G401 (cell line): ENCODE data around the gene SMIM20. TPM values are rescaled to one million over a fixed set of nuclear protein-coding genes. Genes with fewer than 3 reads are reported as not detected.
A peak's percentile ranks its signal among the peaks of the same experiment; 100 is the strongest.
"Not testable (repeated sequence)": the region's sequence is repeated elsewhere in the genome, so short reads cannot be mapped to it uniquely, and the experiment has no call there.

Source experiments
- DNase-seq: peaks from one replicate; pipeline ENCODE4 v3.0.0-alpha.2; 2015; ENCODE audit warnings: low spot score
- in situ Hi-C: cut with HindIII; loops from 2 replicates; pipeline ENCODE4 v1.10.0; 2016; ENCODE audit warnings: low sequenced_read_pairs, mixed read lengths
- total RNA-seq: library from RNA; depleted of rRNA; stranded (reverse); fragments of >200 nt; shearing (Covaris generic); gene quantifications from 2 replicates; pipeline ENCODE4 v1.2.3, GENCODE V29; 2014; rRNA removed

The SMIM20 gene
- total RNA-seq = 99.6 and 111 TPM in 2 replicates

DNA sequence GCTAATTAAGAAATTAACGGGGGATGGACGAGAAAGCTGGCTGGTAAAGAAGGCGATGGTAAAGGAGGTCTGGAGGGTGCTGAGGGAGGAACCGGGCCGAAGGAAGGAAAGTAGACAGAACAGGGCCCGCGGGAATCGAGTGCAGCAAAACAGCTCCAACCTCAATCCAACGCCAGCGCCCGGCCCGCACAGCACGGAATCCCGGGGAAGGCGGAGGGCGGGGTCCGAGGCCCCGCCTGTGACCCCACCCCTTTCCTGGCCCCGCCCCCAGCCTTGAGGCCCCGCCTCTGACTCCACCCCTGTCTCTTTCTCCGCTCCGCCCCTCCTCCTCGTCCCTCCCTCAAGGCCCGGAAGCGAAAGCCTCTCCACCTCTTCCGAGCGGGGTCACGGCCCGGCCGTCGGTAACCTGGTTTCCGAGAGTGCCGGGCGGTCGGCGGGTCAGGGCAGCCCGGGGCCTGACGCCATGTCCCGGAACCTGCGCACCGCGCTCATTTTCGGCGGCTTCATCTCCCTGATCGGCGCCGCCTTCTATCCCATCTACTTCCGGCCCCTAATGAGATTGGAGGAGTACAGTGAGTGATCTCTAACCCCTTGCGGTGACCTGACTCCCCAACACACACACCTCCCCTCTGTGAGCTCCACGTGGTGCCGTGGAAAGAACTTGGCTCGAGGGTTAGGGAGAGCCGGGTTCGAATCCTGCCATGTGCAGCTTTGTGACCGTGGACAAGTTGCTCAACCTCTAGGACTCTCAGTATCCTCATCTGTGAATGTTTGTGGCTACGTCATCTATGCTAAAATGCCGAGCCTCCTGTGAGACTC lies at the start of gene SMIM20:
TSS of gene SMIM20 (plus strand) at position 370 of the 819 bp plus-strand sequence. CDS start at position 464, 94 bp downstream.
- peak; percentile 97 for DNase-seq
- in situ Hi-C loops = no loop called here

GRCh38 chr4:25865586-25865985 lies 48.4 kb upstream of the SMIM20 start:
- no peak for DNase-seq
- in situ Hi-C loops = no loop called here

- DNase-seq, in situ Hi-C loops: not testable (repeated sequence)
These were observed 47.6 kb upstream of the SMIM20 start for GRCh38 chr4:25866401-25866800.

- no peak for DNase-seq
- in situ Hi-C loops = no loop called here
These were observed 46.2 kb upstream of the SMIM20 start for GRCh38 chr4:25867781-25868294.

GRCh38 chr4:25870081-25870480 lies 43.9 kb upstream of the SMIM20 start:
- DNase-seq = no peak
- in situ Hi-C loops = no loop called here

DNA sequence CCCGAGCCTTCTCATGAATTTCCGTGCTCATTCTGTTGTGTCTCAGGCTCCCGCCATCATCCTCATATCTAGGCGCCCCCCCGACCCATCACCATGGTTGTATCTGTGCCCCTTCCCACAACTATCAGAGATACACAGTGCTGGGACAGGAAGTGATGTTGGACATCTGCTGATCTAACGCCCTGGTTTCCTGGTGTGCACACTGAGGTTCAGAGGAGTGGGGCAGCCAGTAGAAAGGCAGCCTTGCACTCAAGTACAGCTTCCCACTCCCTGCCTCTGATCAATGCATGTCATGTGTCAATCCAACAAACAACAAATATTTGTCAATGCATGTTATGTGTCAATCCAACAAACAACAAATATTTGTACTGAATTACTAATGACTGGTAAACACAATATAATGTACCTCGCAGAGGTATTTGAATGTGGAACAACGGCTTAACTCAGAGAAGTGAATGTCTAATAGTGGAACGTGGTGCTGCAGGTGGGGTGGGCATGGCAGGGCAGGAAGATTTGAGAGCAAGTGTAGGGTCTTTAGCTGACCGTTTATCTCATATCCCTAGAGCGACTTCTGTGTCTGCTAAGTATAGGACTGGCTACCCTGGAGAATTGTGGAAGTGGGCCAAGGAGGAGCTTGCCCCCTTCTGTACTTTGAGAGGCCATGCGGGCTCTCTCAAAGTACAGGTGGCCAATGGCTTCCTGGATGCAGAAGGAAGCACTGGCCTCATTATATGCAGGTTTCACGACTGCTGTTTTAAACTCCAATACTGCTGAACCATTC lies 41.0 kb upstream of the SMIM20 start:
- in situ Hi-C loops = no loop called here
- DNase-seq = no peak

- in situ Hi-C loops = no loop called here
These were observed 40.3 kb upstream of the SMIM20 start for GRCh38 chr4:25873632-25874129.

DNA sequence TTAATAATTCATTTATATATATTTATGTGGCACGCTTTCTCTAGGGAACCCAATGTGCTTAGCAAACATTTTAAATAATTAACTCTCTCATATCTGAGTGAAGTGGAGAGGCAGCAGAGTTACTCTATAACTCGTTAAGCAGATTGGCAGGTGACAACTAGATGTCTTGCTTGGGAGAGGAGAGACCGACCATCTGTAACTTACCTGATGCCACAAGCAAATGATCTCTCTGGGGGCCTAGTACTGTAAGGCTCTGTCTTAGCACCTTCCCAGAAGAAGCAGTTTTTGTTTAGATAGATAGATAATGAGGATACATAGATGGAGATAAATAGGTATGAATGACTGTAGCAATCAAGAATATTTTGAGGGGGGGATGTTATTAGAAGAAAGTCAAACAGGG lies 39.4 kb upstream of the SMIM20 start:
- DNase-seq = no peak
- in situ Hi-C loops = no loop called here

More at GRCh38 chr4:25873632-25874129, 40.3 kb upstream of the SMIM20 start:
- DNase-seq = no peak

DNA sequence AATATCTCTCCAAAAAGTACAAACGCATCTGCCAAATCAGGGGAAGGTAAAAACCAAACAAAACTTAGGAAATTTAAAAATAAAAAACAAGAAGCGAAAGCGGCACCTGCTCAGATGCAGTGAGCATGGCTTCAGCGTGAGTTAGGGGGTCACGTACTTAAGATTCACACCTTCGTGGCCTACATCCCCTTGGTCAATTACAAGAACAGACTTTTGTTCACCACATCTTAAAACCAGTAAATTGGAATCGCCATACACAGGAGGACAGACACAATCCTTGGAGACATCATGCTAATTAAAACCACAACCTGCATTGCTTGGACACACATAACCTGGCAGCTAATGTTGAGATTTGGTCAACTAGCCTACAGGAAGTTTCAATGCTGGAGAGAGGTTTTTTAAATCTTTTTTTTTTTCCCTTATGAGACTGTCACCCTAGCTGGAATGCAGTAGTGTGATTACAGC lies 38.7 kb upstream of the SMIM20 start:
- in situ Hi-C loops = no loop called here
- DNase-seq = no peak

DNA sequence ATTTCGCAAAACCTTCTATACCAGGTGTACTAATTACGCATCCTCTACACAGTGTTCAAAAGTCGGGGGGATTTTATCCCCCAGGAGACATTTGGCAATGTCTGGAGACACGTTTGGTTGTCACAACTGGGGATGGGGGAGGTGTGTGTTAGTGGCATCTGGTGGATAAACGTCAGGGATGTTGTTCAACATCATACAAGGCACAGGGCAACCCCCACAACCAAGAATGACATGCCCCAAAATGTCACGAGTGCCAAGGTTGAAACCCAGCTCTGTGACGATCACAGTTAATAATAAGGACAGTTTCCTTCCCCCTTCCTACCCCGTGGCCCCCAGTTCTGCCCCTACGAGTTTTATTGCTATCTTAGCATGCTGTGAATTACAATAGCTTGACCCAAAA lies 35.3 kb upstream of the SMIM20 start:
- DNase-seq = no peak
- in situ Hi-C loops = no loop called here

DNA sequence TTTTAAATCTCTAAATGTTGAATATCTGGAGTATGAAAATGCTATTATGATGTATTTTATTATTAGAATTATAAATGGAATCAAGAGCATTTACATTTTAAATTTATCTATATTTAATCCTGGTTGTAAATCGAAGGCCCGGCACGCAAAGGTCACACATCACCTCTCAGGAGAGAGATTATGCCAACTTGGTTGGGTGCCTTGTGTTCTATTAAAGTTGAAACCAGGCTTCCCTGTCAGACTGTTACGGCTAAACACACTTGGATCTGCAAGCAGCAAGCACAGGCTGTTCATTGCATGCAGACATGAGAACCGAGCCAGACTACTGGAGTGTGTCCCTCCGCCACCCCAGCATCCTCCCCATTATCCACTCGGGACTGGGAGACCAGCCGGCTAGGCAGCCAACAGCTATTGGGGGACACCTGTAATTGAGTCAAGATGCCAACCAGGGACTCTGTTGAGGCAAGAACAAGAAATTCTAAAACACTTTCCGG lies 34.9 kb upstream of the SMIM20 start:
- in situ Hi-C loops = no loop called here
- no peak for DNase-seq

DNA sequence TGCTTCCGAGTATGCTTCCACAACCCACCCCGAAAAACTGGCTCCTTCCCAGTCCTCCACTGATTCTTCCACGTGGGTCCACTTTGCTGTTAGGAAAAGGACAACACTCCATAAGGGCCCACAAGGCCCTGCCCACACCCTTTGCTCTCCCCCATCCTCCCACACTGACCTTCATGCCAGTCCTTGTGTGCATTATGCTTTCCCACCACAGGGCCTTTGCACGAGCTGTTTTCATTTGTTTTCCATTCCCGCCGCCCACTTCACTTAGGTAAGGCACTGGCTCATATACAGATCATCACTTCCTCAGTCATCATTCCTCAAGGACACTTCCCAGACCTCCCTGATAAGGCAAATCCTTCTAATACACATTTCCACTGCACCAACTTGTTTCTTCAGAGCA lies 34.4 kb upstream of the SMIM20 start:
- DNase-seq = no peak
- in situ Hi-C loops = no loop called here

DNA sequence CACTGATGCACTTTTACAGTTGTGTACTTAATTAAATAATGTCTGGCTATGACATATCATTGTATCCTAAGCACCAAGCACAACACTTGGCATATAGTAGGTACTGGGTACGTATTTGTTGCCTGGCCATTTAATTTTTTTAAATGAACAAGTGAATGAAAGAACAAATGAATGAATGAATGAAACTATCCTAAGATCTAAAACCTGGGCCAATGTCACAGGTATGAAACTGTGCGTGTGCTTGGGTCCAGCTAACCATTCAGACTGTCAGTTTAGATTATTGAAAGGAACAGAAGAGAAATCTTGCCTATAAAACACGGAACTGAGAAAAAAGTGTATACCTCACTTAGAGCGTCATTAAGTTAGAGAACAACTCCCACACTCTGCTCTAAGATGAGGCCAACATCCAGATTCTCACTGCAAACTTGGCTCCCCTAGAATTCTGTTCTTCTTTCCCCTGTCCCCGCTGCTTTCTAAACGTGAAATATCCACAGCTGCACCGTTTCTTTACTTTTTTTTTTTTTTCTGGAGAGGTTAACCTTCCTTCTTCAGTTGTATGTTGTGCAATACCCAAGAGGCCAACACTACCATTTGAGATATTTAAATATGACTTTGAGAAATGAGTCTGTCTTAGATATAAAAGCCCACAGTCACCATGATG lies 33.9 kb upstream of the SMIM20 start:
- in situ Hi-C loops = no loop called here
- no peak for DNase-seq

- DNase-seq = no peak
- in situ Hi-C loops = no loop called here
These were observed 32.8 kb upstream of the SMIM20 start for GRCh38 chr4:25881193-25881592.

DNA sequence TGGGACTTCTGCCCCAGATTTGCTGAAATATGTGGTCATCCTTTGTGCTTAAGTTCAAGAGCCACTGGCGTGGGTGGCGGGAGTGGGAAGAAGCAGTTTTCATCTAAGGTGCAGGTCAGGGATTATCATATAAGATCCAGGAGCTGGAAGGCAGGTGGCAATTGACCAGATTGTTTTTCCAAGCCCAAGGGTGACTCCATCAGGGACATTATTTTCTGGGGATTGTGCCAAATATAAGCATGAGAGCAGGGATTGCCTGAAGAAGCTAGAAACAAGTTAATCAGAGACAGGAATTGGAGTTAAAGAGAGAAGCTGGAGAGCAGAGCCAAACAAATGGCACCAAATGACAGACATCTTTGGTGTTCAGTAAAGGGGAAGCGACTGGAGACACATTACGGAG lies 31.8 kb upstream of the SMIM20 start:
- in situ Hi-C loops = no loop called here
- DNase-seq = peak; percentile 60

DNA sequence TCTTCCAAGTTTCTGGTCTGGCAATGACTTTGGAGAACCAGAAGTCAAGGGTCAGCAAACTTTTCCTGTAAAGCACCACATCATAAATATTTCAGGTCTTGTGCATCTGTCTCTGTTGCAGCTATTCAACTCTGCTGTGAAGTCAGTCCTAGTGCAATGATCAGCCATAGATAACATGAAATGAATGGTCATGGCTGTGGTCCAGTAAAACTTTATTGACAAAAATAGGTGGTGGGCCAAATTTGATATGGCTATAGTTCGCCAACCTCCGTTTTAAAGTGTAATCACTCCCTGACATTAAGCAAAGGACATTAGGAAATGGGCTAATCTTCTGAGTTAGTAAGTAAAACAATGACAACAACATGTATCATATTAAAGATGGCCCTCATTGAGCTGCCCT lies 30.5 kb upstream of the SMIM20 start:
- DNase-seq = no peak
- in situ Hi-C loops = no loop called here

GRCh38 chr4:25884031-25884782 lies 29.8 kb upstream of the SMIM20 start:
- no peak for DNase-seq
- in situ Hi-C loops = no loop called here

DNA sequence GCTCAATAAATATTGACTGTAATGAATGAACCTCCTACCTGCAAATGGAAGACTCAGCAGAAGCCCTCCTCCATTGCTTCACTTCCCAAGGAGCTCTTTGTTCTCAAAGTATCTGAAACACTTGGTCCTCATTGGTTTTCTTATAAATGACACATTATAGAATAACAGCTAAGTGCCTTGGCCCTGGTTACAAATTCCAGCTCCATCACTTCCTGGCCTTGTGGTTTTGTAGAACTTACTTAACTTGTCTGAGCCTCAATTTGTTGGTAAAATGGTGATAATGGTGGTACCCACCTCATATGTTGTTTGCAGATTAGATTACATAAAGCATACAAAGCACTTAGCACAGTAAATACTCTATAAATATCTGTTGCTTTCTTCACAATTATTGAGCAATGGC lies 25.2 kb upstream of the SMIM20 start:
- no peak for DNase-seq
- in situ Hi-C loops = no loop called here
